Ascending aorta (tissue), 2 donors: Measurements from ENCODE around the gene CCDC93. TPM values are rescaled to one million over a fixed set of nuclear protein-coding genes. Genes with fewer than 3 reads are reported as not detected.

Experiments
- DNase-seq, 2 donors: peaks; one replicate each; pipeline ENCODE4 v3.0.0-alpha.2; 2019; ENCODE audit warnings: low spot score in 2 of 2
- H3K27ac ChIP-seq, 2 donors: fragments of 200-600 bp; sonication (generic); one replicate each; pipeline ENCODE4 v1.5.1; 2016 to 2017; ENCODE audit warnings: mild to moderate bottlenecking in 1 of 2
- H3K27me3 ChIP-seq: fragments of 200-600 bp; sonication (generic); one replicate; pipeline ENCODE4 v1.5.1; 2017
- H3K36me3 ChIP-seq, 2 donors: fragments of 200-600 bp; sonication (generic); one replicate each; pipeline ENCODE4 v1.5.1; 2016
- H3K4me1 ChIP-seq, 2 donors: fragments of 200-600 bp; sonication (generic); one replicate each; pipeline ENCODE4 v1.5.1; 2016 to 2017; ENCODE audit warnings: mild to moderate bottlenecking in 1 of 2
- H3K4me3 ChIP-seq, 2 donors: fragments of 200-600 bp; sonication (generic); one replicate each; pipeline ENCODE4 v1.5.1; 2016 to 2017; ENCODE audit warnings: mild to moderate bottlenecking in 1 of 2
- H3K9me3 ChIP-seq, 2 donors: fragments of 200-600 bp; sonication (generic); one replicate each; pipeline ENCODE4 v1.5.1; 2016
- CTCF ChIP-seq, 3 experiments: fragments of 200-600 bp in 2 of 3; fragments of 450-650 bp in 1 of 3; sonication (generic) in 2 of 3; IDR thresholded peaks; one replicate each; pipeline ENCODE4 v1.5.1; 2016 to 2019; ENCODE audit warnings: antibody characterized with exemption in 3 of 3, mild to moderate bottlenecking in 1 of 3, moderate library complexity in 1 of 3
- intact Hi-C: fragments of 100-400 bp; cut with DNase I; formaldehyde crosslinking; loops from one replicate; pipeline ENCODE4 v1.15.1; 2023
- total RNA-seq: library from RNA; depleted of rRNA; stranded (reverse); fragments of >200 nt; gene quantifications from one replicate; pipeline ENCODE4 v1.1.0, GENCODE V29; 2016

CCDC93 gene
- total RNA-seq, 1 donor from 2014 or later, result 6.3 TPM

- H3K36me3 ChIP-seq, result peaks cover 75 to 94% of the 10 kb centered on the region in 2 donors
Measured at GRCh38 chr2:117948615-117949014, 65.3 kb downstream of the CCDC93 start.

GRCh38 chr2:117945296-117945695, 68.6 kb downstream of the CCDC93 start:
- no peak for TF ChIP-seq CTCF (IDR thresholded peaks at IDR 0.05)
- Histone ChIP-seq H3K4me3 (no peak overlapping the region), H3K36me3 (peaks cover 76 to 95% of the 10 kb centered on the region in 2 donors), H3K27me3 (no peaks in the 10 kb centered on the region), H3K9me3 (no peaks in the 10 kb centered on the region), H3K27ac (no peak overlapping the region), H3K4me1 (no peaks in the 10 kb centered on the region)
- intact Hi-C loops, result no loop called here
- no peak for DNase-seq

More at GRCh38 chr2:117948615-117949014, 65.3 kb downstream of the CCDC93 start:
- Histone ChIP-seq H3K4me1 (no peaks in the 10 kb centered on the region), H3K27ac (no peak overlapping the region), H3K4me3 (no peak overlapping the region), H3K27me3 (no peaks in the 10 kb centered on the region), H3K9me3 (no peaks in the 10 kb centered on the region)
- DNase-seq, result no peak
- TF ChIP-seq CTCF (IDR thresholded peaks at IDR 0.05), result no peak
- intact Hi-C loops, result no loop called here

GRCh38 chr2:117944816-117945215, 69.1 kb downstream of the CCDC93 start:
- peaks cover 80 to 95% of the 10 kb centered on the region in 2 donors for H3K36me3 ChIP-seq
- no peak for TF ChIP-seq CTCF (IDR thresholded peaks at IDR 0.05)
- H3K27me3 ChIP-seq, result no peaks in the 10 kb centered on the region
- no peaks in the 10 kb centered on the region for H3K4me1 ChIP-seq
- no peak overlapping the region for H3K27ac ChIP-seq
- no peaks in the 10 kb centered on the region for H3K9me3 ChIP-seq
- no peak overlapping the region for H3K4me3 ChIP-seq
- intact Hi-C loops, result no loop called here
- DNase-seq, result no peak

GRCh38 chr2:117943013-117943672, 70.7 kb downstream of the CCDC93 start:
- Histone ChIP-seq H3K4me3 (no peak overlapping the region), H3K27ac (no peak overlapping the region), H3K4me1 (no peaks in the 10 kb centered on the region), H3K27me3 (no peaks in the 10 kb centered on the region), H3K36me3 (peaks cover 78 to 98% of the 10 kb centered on the region in 2 donors), H3K9me3 (no peaks in the 10 kb centered on the region)
- TF ChIP-seq CTCF (IDR thresholded peaks at IDR 0.05), result no peak
- no peak for DNase-seq
- intact Hi-C loops, result no loop called here

- H3K27ac ChIP-seq, result no peak overlapping the region
- intact Hi-C loops, result no loop called here
- peaks cover 78 to 99% of the 10 kb centered on the region in 2 donors for H3K36me3 ChIP-seq
- H3K9me3 ChIP-seq, result no peaks in the 10 kb centered on the region
- DNase-seq, result no peak
- H3K4me1 ChIP-seq, result no peaks in the 10 kb centered on the region
- no peaks in the 10 kb centered on the region for H3K27me3 ChIP-seq
- no peak overlapping the region for H3K4me3 ChIP-seq
- no peak for TF ChIP-seq CTCF (IDR thresholded peaks at IDR 0.05)
Measured at GRCh38 chr2:117942551-117942950, 71.3 kb downstream of the CCDC93 start.
